Adrenal gland (tissue), 5 donors: Measurements from ENCODE around the gene SLC22A7.

Experiments used
- CTCF ChIP-seq, 6 experiments: fragments of 450-650 bp in 4 of 6; fragments of 200-600 bp in 2 of 6; sonication (generic) in 1 of 6; IDR thresholded peaks; 1 replicate in 5 of 6; 2 replicates in 1 of 6; pipeline versions ENCODE4 v1.5.1 to v1.8.0; 2016 to 2021; ENCODE audit warnings: antibody characterized with exemption in 6 of 6, mild to moderate bottlenecking in 2 of 6, moderate library complexity in 1 of 6
- POLR2A ChIP-seq, 2 donors: fragments of 450-650 bp; IDR thresholded peaks; one replicate each; pipeline ENCODE4 v1.6.1; 2017; ENCODE audit warnings: antibody characterized with exemption in 2 of 2, mild to moderate bottlenecking in 2 of 2, moderate library complexity in 1 of 2
- donor health status: DM: no; HTN: no; CAD: no.

- TF ChIP-seq CTCF (IDR thresholded peaks at IDR 0.05) (no peak), POLR2A (IDR thresholded peaks at IDR 0.05) (no peak)
Observed at GRCh38 chr6:43254138-43254817, 43.8 kb upstream of the SLC22A7 start.
